ENCODE results near the gene ARFGEF3. TPM values are rescaled to one million over a fixed set of nuclear protein-coding genes. Genes with fewer than 3 reads are reported as not detected.

Gene ARFGEF3
- polyA plus RNA-seq, 1 of the 3 experiments (the other 2 are of a cell fraction) = not detected

DNA sequence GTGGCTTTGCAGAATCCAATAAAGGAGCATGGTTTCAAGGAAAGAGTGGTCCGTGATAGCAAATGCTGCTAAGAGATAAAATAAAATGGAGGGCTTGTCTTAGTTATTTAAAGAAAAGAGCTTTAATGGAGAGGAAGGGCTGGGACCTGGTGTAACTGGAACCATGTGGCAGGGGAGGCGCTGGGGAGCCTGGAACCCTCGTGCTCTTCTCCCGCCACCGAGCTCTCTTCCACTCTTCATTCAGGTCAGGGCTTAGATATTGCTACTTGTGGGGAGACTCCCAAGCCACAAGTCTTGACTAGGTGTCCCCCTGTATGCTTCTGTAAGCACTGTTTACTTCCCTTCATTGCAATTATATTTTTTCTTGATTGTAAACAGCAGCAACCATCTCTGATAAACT lies 15.2 kb upstream of the ARFGEF3 start:
- DNase-seq = no peak
- Histone ChIP-seq H3K4me2 (no peak overlapping the region), H3K4me1 (ENCODE audit: control insufficient read depth in 1 of 2, insufficient read depth in 2 of 2, low read depth in 1 of 2, low read length in 1 of 2) (no peaks in the 10 kb centered on the region), H3K27ac (ENCODE audit: low read depth in 2 of 2, low read length in 1 of 2) (no peak overlapping the region), H2AFZ (ENCODE audit: low read depth) (no peak overlapping the region), H3K36me3 (replicated peaks in 1 of 2; ENCODE audit: control insufficient read depth in 1 of 2, insufficient read depth in 2 of 2, low read length in 1 of 2) (no peaks in the 10 kb centered on the region), H3K9ac (no peak overlapping the region), H3F3A (replicated peaks; ENCODE audit: insufficient read depth) (no peaks in the 10 kb centered on the region), H3K9me2 (no peaks in the 10 kb centered on the region), H3K79me2 (ENCODE audit: insufficient read depth) (no peaks in the 10 kb centered on the region), H3K4me3 (ENCODE audit: low read depth in 2 of 2, low read length in 1 of 2) (no peak overlapping the region), H4K20me1 (ENCODE audit: insufficient read depth) (no peaks in the 10 kb centered on the region), H3K27me3 (ENCODE audit: insufficient read depth) (no peaks in the 10 kb centered on the region), H3K9me3 (no peaks in the 10 kb centered on the region)
- POLR2A ChIA-PET = no interaction called here
- CTCF ChIA-PET = interaction anchor here (1.0 kb wide), 1 partner anchor 258 kb away, joined by 3 read pairs; the partner anchor contains the start of gene HEBP2
- 7% methylated on average over 5 of the region's 5 CpGs for WGBS (ENCODE audit: low lambda C conversion rate)
- TF ChIP-seq SMC3 (IDR thresholded peaks at IDR 0.05; ENCODE audit: low read depth, low read length) (no peak), POLR2AphosphoS5 (IDR thresholded peaks at IDR 0.05; ENCODE audit: low read depth, low read length) (no peak), TEAD4 (IDR thresholded peaks at IDR 0.05; ENCODE audit: borderline replicate concordance, insufficient read depth) (no peak), FOXM1 (IDR thresholded peaks at IDR 0.05; ENCODE audit: low read depth) (no peak), TAF1 (IDR thresholded peaks at IDR 0.05; ENCODE audit: borderline replicate concordance, low read depth, low read length) (no peak), NFIC (IDR thresholded peaks at IDR 0.05; ENCODE audit: borderline replicate concordance) (no peak), MEF2A (IDR thresholded peaks at IDR 0.05; ENCODE audit: borderline replicate concordance, low read depth) (no peak), GABPA (IDR thresholded peaks at IDR 0.05; ENCODE audit: low read depth) (no peak), YY1 (IDR thresholded peaks at IDR 0.05; ENCODE audit: low read depth) (no peak), JUND (IDR thresholded peaks at IDR 0.05) (no peak), RCOR1 (IDR thresholded peaks at IDR 0.05; ENCODE audit: low read length) (no peak), RAD21 (IDR thresholded peaks at IDR 0.05; ENCODE audit: low read length) (no peak), MXI1 (IDR thresholded peaks at IDR 0.05; ENCODE audit: low read depth, low read length) (no peak), SIN3A (IDR thresholded peaks at IDR 0.05; ENCODE audit: borderline replicate concordance, low read depth, low read length) (no peak)
- TF ChIP-seq, protein P1, sequence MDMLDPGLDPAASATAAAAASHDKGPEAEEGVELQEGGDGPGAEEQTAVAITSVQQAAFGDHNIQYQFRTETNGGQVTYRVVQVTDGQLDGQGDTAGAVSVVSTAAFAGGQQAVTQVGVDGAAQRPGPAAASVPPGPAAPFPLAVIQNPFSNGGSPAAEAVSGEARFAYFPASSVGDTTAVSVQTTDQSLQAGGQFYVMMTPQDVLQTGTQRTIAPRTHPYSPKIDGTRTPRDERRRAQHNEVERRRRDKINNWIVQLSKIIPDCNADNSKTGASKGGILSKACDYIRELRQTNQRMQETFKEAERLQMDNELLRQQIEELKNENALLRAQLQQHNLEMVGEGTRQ (IDR thresholded peaks at IDR 0.05; ENCODE audit: borderline replicate concordance, low read depth, low read length) = no peak

GRCh38 chr6:138155443-138155842 lies 6.3 kb upstream of the ARFGEF3 start:
- no peak for DNase-seq
- Histone ChIP-seq H3K9me3 (no peaks in the 10 kb centered on the region), H3K79me2 (ENCODE audit: insufficient read depth) (no peaks in the 10 kb centered on the region), H4K20me1 (ENCODE audit: insufficient read depth) (no peaks in the 10 kb centered on the region), H2AFZ (ENCODE audit: low read depth) (no peak overlapping the region), H3K4me1 (ENCODE audit: control insufficient read depth in 1 of 2, insufficient read depth in 2 of 2, low read depth in 1 of 2, low read length in 1 of 2) (no peaks in the 10 kb centered on the region), H3K36me3 (replicated peaks in 1 of 2; ENCODE audit: control insufficient read depth in 1 of 2, insufficient read depth in 2 of 2, low read length in 1 of 2) (no peaks in the 10 kb centered on the region), H3K9ac (no peak overlapping the region), H3K27me3 (ENCODE audit: insufficient read depth) (peaks cover 2% of the 10 kb centered on the region; the same call in 1 of the 2 replicates), H3K9me2 (no peaks in the 10 kb centered on the region), H3F3A (replicated peaks; ENCODE audit: insufficient read depth) (no peaks in the 10 kb centered on the region), H3K27ac (ENCODE audit: low read depth in 2 of 2, low read length in 1 of 2) (no peak overlapping the region), H3K4me3 (ENCODE audit: low read depth in 2 of 2, low read length in 1 of 2) (no peak overlapping the region), H3K4me2 (no peak overlapping the region)
- no peak for TF ChIP-seq RAD21 (IDR thresholded peaks at IDR 0.05; ENCODE audit: low read length)
- CTCF ChIA-PET = interaction anchor here (0.7 kb wide), 1 partner anchor 40 kb away, joined by 3 read pairs; no protein-coding TSS in a partner anchor
- WGBS (ENCODE audit: low lambda C conversion rate) = 0% methylated on average over 1 of the region's 1 CpG
- POLR2A ChIA-PET = no interaction called here
